GM19455 (cell line): Measurements from ENCODE around the gene PLEKHB1.
A peak's percentile ranks its signal among the peaks of the same experiment; 100 is the strongest.

Source experiments
- ATAC-seq: cut with Tn5 transposase; IDR thresholded peaks from one replicate; pipeline ENCODE4 v1.9.1; 2021; ENCODE audit not compliant: unreplicated experiment

PLEKHB1 gene

DNA sequence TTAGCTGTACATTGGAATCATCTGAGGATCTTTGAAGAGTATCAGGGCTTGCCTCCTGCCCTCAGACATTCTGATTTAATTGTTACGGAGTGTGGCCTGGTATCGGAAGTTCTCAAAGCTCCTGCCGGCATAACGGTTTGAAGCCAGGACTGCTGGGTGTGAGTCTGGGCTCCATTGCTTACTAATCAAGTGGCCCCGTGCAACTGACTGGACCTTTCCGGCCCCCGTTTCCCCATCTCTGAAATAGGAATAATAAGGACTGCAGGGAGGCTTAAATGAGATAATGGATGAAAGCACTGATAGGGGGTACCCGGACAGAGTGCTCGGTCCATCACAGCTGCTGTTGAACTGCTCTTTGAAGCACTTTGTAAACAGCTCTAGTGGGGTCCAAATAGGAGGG lies 1.7 kb downstream of the PLEKHB1 start:
- no peak for ATAC-seq

DNA sequence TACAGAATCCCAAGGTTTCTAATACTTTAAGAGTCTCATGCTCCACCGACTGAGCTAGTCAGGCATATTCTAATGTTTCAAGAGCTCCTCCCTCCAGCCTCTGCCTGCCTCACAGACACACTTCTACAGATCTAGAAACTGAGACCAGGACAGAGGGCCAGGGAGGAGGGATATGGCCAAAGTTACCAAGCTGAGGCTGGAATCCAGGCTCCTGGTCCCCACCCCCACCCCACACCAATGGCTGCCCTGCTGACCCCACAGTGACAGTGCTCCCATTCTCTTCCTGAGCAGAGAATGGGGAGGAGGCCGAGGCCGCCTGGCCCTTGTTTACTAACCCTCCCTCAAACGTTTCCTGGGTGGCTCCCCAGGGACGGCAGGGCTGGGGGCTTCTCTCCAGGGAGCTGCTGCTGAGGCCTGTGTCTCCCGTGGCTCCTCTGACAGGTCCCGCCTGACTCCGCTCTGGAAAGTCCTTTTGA lies 2.2 kb downstream of the PLEKHB1 start:
- no peak for ATAC-seq

DNA sequence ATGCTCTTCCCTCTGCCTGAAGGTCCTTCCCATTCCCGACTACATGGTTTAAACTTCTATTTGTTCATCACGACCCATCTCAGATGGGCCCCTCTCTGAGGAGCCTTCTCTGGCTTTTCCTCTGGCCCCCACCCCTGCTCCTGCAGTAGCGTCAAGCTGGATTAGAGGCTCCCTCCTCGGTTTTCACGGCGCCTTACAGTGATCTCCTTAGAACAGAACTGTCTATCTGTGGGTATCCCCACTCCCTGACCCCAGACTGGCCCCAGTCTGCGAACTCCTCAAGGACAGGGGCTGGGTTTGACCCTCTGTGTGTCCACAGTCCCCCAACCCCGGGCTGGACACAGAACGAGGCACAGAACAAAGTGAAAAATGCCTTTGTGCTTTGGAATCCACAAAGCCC lies 2.8 kb downstream of the PLEKHB1 start:
- no peak for ATAC-seq

DNA sequence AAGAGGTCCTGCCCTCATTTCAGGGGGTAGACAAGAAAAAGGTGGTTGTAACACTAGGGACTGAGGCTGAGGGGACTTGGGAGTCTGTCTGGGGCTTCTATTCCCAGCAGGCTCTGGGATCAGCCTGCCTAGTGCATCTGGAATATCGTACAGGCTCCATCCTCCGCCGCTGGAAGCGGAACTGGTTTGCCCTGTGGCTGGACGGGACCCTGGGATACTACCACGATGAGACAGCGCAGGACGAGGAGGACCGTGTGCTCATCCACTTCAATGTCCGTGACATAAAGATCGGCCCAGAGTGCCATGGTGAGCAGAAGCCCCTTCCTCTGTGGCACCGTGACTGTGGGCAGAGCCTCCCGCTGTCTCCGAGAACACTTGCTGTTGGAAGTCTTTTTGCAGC lies 4.0 kb downstream of the PLEKHB1 start:
- no peak for ATAC-seq

DNA sequence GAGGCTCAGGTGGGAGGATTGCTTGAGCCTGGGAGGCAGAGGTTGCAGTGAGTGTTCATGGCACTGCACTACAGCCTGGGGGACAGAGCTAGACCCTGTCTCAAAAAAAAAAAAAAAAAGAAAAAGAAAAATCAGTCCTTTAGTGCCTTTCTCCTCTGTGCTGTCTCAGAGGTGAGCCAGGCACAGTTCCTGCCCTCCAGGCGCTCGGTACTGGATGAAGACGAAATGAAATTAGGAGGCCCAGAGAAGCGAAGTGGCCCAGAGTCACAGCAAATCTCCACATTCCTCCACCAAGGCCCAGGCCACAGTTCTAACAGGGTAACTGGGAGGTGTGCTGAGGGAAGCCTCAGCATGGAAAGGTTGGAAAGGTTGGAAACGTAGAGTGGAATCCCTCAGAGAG lies 4.9 kb downstream of the PLEKHB1 start:
- ATAC-seq: no peak

DNA sequence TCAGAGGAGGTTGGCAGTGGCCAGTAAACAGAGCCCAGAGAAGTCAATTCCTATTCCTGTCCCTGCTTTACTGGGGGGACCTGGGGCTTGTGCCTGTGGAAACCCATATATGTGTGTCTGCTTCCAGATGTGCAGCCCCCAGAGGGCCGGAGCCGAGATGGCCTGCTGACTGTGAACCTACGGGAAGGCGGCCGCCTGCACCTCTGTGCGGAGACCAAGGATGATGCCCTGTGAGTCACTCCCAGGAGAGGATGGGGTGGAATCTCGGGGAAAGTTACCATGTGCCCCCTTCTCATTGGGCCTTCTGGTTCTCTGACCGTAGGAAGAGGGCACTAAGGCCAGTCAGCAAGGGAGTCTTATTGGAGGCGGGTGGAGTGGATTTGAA lies 5.3 kb downstream of the PLEKHB1 start:
- ATAC-seq: no peak

DNA sequence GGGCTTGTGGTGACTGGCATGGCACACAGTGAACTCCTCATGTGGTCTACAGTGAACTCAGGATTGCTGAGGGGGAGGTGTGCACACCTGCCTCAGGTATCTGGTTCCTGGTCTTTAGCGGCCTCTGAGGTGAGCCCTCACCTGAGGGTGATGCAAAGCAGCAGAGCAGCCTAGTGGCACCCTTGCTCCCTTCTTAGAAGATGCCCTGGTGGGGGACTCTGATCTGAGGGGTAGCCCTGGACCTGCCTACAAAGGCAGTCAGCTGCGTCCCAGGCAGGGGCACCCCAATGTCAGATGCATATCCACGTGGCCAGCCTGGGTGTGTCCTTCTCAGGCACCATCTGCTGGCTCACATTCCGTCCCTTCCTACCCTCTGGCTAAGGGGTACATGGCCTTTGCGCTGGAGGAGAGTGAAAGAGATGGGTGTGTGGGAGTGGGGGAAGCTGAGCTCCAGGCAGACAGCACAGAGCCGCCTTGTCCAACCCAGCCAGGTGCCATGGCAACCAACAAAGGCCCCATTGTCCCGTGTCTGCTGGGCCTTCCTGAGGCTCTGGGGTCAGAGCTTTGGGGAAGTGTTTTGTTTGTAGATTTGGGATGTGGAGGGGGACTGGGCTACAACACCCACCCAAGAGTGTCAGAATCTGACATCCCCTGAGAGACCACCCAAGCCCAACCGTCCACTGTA lies 5.8 kb downstream of the PLEKHB1 start:
- no peak for ATAC-seq

DNA sequence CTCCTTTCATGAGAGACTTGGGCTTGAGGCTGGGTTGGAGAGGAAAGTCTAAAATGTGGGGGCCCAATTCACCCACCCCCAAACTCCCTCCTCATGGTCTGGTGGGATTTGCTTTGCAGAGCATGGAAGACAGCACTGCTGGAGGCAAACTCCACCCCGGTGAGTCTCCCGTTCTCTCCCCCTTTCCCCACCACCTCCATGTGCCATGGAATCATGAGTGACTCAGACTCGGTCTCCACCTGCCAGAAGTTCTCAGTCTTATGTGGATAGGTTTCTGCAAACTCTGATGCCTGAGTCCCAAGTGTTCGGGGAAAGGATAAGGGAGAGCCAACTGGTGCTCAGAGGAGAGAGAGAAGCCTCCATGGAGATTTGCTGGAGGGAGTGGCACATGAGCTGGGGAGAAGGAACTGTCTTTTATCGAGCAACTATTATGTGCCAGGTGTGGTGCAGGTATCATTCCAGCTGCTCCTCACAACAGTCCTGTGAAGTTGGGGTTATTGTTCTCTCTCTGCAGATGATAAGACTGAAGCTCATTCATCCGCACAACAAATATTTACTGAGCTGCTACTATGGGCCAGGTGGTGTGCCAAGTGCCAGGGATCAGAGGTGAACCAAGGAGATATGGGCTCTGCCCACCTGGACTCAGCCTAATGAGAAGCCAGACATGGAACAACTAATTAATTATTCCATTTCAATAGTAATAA lies 6.6 kb downstream of the PLEKHB1 start:
- ATAC-seq: no peak

DNA sequence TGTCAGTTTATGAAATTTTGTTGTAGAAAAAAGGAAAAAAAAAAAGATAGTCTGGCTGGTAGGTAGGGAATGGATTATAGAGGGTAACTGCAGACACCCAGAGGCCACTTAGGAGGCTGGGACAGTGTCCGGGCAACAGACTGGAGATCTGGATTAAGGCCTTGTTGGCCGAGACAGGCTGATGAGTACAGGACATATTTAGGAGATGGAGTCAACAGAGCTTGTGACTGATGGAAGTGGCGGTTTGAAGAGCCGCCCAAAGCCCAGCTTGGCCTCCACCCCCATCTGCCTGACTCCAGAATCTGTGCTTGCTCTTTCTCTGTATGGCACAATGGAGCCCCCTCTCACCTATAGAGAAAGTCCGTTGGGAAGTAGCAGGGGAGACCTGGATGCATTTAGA lies 7.6 kb downstream of the PLEKHB1 start:
- no peak for ATAC-seq

DNA sequence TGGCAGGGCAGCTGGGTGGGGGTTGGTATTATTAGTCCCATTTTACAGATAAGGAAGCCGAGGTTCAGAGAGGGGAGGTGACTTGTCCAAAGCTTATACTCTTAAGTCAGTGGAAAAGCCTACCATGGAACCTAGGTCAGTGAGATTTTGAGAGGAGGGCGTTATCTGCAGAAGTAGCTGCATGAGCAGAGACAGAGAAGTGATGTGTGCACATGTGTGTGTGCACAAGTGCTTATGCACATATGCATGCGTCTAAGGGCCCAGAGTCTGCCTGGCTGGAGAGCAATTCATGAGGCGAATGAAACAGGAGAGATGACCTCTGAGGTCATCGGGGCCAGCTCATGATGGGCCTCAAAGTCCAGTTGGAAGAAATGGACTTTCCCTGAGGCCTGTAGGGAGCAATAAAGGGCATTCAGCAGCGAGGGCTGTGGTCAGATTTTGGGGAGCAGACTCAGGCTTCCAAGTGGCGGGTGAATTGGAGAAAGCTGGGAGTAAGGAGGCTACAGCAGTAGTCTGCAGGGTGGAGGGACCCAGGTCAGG lies 8.2 kb downstream of the PLEKHB1 start:
- ATAC-seq: no peak

DNA sequence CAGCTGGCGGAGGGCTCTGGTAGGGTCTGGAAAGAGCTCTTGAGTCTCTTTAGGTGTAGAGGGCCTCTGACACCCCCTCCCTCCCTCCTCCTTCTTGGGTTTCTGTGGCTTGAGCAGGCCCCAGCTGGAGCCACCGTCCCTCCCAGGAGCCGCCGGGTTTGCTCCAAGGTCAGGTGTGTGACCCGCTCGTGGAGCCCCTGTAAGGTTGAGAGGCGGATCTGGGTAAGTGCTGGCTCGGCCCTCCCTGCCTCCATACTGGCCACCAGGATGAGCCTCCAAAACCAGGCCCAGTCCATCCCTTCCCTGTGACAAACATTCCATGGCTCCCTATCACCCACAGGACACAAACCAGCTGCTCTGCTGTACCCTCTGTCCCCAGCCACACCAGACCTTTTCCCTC lies 9.3 kb downstream of the PLEKHB1 start:
- ATAC-seq: no peak

DNA sequence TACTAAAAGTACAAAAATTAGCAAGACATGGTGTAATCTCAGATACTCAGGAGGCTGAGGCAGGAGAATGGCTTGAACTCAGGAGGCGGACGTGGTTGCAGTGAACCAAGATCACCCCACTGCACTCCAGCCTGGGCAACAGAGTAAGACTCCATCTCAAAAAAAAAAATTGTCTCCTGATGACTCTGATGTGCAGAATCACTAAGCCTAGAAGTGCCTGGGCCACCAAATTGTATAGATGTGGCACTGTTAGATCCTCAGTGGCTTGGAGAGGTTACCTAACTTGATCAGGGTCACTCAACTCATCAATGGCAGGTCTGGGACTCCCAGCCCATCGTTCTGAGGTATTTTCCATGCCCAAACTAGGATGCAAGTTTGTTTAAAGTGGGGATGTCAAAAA lies 10.6 kb downstream of the PLEKHB1 start:
- no peak for ATAC-seq

DNA sequence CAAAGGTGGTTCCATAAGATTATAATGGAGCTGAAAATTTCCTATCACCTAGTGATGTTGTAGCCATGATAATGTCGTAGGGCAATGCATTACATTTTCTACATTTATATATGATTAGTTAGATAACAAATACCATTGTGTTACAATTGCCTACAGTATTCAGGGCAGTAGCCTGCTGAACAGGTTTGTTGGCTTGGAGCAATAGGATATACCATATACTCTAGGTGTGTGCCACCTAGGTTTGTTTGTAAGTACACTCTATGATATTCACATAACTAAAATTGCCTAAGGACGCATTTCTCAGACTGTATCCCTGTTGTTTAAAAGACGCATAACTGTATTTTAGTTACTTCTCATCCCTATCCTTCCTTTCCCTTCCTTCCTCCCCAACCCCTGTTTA lies 13.6 kb downstream of the PLEKHB1 start:
- no peak for ATAC-seq

DNA sequence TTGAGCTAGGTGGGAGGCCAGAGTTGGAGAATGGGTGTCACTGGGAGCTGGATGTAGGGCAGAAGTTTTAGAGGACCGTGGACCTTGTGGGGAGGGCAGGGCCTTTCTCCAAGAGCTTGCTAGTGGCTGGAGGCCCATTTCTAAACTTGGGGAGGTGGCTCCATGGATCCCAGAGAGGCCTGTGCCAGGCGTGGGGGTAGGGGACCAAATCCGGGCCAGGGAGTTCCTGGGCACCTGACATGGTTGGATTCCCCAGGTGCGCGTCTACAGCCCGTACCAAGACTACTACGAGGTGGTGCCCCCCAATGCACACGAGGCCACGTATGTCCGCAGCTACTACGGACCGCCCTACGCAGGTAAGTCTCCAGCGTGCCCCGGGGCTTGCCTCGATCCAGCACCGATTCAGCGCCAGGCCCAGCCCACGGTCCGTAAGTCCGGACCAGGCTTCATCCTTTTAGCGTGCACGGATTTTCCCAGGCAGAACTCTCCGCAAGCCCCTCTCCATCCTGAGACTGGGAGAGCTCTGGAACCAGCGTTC lies 14.2 kb downstream of the PLEKHB1 start:
- ATAC-seq: no peak

DNA sequence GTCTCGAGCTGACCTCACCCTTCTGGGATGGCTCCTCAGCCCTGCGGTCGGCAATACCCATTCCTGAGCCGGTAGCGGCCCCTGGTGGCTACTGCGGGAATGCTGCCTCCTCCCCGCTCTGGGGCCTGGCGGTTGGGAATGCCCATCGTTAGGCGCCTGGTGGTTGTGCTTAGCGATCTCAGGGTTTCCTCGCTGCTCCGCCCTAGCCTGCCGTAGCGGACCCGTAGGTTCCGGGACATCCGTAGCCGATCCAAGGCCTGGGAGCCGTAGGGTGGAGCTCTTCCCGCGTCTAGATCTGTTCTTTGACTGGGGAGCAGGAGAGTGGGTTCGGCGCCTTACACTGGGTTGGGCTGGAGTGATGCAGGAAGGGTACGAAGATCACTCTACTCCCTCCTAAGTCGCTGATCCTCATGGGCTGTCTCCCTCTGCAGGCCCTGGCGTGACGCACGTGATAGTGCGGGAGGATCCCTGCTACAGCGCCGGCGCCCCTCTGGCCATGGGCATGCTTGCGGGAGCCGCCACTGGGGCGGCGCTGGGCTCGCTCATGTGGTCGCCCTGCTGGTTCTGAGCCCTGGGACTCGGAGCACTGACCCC lies 14.8 kb downstream of the PLEKHB1 start:
- peak; percentile 72 for ATAC-seq

DNA sequence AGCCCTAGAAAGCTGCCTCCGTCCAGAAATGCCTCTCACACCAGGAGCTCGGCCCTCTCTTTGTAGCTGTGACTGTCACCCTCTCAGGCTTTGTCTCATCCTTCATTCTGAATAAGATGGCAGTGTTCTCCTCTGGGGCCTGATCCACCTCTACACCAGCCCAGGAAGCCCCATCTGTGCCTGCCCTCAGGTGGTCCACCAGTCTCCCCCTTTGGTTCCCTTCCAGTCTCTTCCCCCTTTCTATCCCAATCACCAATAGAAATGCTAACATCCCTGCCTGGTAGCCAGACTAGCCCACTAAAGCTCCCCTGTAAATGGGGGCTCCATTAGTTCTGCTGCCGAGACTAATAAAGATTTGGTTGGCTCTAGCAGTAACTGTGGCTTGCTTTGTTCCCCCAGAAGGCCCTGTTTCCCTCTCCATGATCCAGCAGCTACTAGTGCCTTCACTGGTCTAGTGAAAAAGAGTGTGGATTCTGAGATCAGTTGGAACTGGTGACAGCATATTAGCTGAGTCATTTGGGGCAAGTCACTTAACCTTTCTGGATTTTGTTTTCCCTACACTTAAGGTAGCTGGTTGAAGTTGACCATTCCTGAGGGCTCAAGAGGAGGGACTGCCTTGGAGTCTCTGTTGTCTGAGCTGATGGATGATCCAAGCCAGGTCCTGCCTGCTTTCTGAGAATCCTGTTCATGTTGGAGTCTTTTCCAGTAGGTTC lies 16.2 kb downstream of the PLEKHB1 start:
- no peak for ATAC-seq

DNA sequence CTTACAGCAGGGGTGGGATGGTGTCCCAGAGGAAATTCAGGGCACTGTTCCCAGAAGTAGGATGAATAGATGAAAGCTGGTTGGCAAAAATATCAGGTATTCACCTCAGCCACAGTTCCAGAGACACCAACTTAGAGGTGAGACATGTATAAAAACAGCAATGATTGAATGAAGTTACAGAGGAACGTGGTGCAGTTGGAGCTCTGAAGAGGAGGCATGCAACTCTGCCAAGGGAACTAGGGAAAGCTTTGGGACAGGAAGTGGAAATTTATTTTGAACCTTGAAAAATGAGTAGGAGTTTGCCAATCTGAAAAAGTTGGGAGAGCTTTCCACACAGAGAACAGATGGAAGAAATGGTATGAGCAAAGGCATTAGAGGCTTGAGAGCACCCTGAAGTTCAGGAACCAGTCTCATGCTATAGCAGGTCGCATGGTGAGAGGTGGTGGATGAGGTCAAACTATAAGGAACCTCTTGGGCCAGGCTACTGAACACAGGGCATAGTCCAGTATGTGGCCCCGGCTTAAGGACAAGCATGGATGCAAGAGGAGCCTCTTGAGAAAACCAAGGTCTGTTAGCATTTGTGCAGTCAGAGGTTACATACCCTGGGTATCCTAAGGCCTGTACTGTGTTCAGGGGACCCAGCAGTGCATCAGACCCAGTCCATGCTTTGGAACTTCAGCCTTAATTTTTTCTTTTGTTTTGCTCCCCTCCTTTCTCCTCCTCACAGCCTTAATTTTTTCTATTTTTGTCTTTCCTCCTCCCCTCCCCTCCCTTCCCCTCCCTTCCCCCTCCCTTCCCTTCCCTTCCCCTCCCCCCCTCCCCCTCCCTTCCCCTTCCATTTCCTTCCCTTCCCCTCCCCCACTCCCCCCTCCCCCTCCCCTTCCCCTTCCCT lies 17.5 kb downstream of the PLEKHB1 start:
- ATAC-seq: no peak

DNA sequence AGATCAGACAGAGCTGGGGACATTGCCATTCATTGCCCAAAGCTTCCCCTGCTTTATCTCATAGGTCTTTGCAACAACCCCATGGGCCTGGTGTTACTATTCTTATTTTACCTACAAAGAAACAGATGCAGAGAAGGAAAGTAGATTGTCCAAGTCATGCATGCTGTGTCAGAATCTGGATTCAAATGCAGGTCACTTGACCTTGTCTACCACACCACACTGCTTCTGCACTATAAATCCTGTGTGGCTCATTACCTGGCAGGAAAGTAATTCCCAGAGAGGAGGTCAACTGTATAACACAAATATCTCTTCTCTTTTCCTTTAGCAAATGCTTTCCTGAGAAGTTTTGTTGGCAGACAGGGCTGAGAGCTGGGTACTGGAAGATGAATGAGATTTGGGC lies 18.5 kb downstream of the PLEKHB1 start:
- no peak for ATAC-seq

DNA sequence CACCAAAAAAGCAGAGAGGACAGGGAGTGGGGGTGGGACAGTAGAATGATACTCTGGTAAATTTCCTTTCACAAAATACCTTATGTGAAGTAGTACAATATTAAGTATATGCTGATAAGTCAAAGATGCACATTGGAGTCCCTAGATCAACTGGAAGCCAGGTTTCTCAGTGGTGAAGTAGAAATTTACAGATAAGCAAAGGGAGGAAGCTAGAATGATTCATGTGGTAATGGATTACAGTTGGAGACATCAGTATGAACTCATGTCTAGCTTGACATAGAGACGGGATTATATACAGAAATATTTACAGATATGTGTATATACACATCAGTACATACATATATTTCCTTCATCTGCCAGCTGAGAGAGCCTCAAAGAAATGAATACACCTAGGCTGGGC lies 21.5 kb downstream of the PLEKHB1 start:
- no peak for ATAC-seq

DNA sequence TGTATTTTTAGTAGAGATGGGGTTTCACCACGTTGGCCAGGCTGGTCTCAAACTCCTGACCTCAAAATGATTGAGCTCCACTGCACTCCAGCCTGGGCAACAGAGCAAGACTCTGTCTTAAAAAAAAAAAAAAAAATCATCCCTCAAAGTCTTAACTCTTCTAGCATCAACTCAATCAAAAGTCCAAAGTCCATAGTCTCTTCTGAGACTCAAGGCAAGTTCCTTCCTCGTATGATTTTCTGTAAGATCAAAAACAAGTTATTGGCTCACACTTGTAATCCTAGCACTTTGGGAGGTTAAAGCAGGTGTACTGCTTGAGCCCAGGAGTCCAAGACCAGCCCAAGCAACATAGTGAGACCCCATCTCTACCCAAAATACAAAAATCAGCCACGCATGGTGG lies 24.4 kb downstream of the PLEKHB1 start:
- no peak for ATAC-seq
